ENCODE results near the gene TANGO6. TPM values are rescaled to one million over a fixed set of nuclear protein-coding genes. Genes with fewer than 3 reads are reported as not detected.

TANGO6 gene
- total RNA-seq (2014; rRNA removed; shearing (Covaris generic); ENCODE audit: low replicate concordance): 10.3 and 21.8 TPM in 2 replicates

- peak within 1 kb of the TSS; percentile 94 for H2AFZ ChIP-seq (ENCODE audit: low read length)
- peak within 1 kb of the TSS; percentile 63 for H3K27ac ChIP-seq (ENCODE audit: low read length)
- peak within 1 kb of the TSS; percentile 90 for H3K9ac ChIP-seq (ENCODE audit: low read length)
- H3K9me3 ChIP-seq (ENCODE audit: low read length): no peaks in the 10 kb centered on the region
- peak within 1 kb of the TSS; percentile 73 for H3K4me2 ChIP-seq (ENCODE audit: low read depth, low read length, poor library complexity, severe bottlenecking)
- peak within 1 kb of the TSS; percentile 87 for H3K4me3 ChIP-seq (ENCODE audit: low read length)
- no peaks in the 10 kb centered on the region for H3K36me3 ChIP-seq (ENCODE audit: insufficient read depth, low read length)
- H4K20me1 ChIP-seq (ENCODE audit: insufficient read depth, low read depth, low read length): no peaks in the 10 kb centered on the region
- peak; percentile 96 for DNase-seq
- no peaks in the 10 kb centered on the region for H3K27me3 ChIP-seq (ENCODE audit: low read length)
- peaks cover 14% of the 10 kb centered on the region for H3K4me1 ChIP-seq (ENCODE audit: low read length)
- no peaks in the 10 kb centered on the region for H3K9me2 ChIP-seq (replicated peaks; ENCODE audit: insufficient read depth, low read length)
- peaks cover 39% of the 10 kb centered on the region for H3K79me2 ChIP-seq (ENCODE audit: low read length)
These were observed at the start of gene TANGO6 for GRCh38 chr16:68843482-68844210. Gene TANGO6 (plus strand): TSS chr16:68843531. CDS start chr16:68843618, 87 bp downstream.

GRCh38 chr16:68798398-68798797 lies 44.9 kb upstream of the TANGO6 start:
- no peak for DNase-seq
- H3K4me3 ChIP-seq (ENCODE audit: low read length): no peak overlapping the region
- H3K27me3 ChIP-seq (ENCODE audit: low read length): no peaks in the 10 kb centered on the region
- no peak overlapping the region for H3K27ac ChIP-seq (ENCODE audit: low read length)
- H3K79me2 ChIP-seq (ENCODE audit: low read length): no peaks in the 10 kb centered on the region
- H3K4me1 ChIP-seq (ENCODE audit: low read length): no peaks in the 10 kb centered on the region
- no peak overlapping the region for H3K9ac ChIP-seq (ENCODE audit: low read length)
- no peak overlapping the region for H3K4me2 ChIP-seq (ENCODE audit: low read depth, low read length, poor library complexity, severe bottlenecking)
- H3K9me3 ChIP-seq (ENCODE audit: low read length): no peaks in the 10 kb centered on the region
- no peak overlapping the region for H2AFZ ChIP-seq (ENCODE audit: low read length)
- no peaks in the 10 kb centered on the region for H3K36me3 ChIP-seq (ENCODE audit: insufficient read depth, low read length)
- no peaks in the 10 kb centered on the region for H4K20me1 ChIP-seq (ENCODE audit: insufficient read depth, low read depth, low read length)
- H3K9me2 ChIP-seq (replicated peaks; ENCODE audit: insufficient read depth, low read length): no peaks in the 10 kb centered on the region

DNA sequence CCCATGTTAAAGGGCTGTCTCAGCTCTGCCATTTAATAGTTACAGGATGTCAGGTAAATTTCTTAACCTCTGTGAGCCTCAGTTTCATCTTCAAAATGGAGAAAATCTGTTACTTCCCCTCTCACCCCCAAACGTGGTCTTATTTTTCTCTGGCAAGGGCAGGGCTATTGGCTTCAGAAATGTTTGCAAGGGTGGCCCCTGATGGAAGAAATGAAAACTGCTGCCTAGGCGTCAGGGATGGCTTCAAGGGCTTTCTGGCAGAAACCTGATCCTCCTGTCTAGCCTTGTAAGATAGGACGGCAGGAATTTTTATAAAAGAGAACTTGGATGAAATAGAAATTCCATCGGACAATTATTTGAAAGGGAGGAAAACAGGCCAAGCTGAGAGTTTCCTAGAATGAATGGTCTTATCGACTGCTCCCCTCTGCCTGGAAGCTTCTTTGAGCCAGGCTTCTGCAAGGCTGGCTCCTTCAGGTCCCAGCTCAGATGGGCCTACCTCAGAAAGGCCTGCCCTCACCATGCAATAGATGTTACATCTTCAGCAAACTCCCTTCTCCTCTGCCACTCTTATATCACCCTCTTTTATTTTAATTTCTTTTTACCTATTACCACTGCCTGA lies 43.0 kb upstream of the TANGO6 start:
- peak; percentile 87 for DNase-seq
- no peak overlapping the region for H3K4me3 ChIP-seq (ENCODE audit: low read length)
- H3K4me2 ChIP-seq (ENCODE audit: low read depth, low read length, poor library complexity, severe bottlenecking): no peak overlapping the region
- H3K4me1 ChIP-seq (ENCODE audit: low read length): no peaks in the 10 kb centered on the region
- H3K36me3 ChIP-seq (ENCODE audit: insufficient read depth, low read length): no peaks in the 10 kb centered on the region
- H3K9ac ChIP-seq (ENCODE audit: low read length): no peak overlapping the region
- H3K27me3 ChIP-seq (ENCODE audit: low read length): no peaks in the 10 kb centered on the region
- H4K20me1 ChIP-seq (ENCODE audit: insufficient read depth, low read depth, low read length): no peaks in the 10 kb centered on the region
- no peak overlapping the region for H2AFZ ChIP-seq (ENCODE audit: low read length)
- H3K9me2 ChIP-seq (replicated peaks; ENCODE audit: insufficient read depth, low read length): no peaks in the 10 kb centered on the region
- no peaks in the 10 kb centered on the region for H3K9me3 ChIP-seq (ENCODE audit: low read length)
- H3K27ac ChIP-seq (ENCODE audit: low read length): no peak overlapping the region
- H3K79me2 ChIP-seq (ENCODE audit: low read length): no peaks in the 10 kb centered on the region

GRCh38 chr16:68802190-68802589 lies 41.1 kb upstream of the TANGO6 start:
- DNase-seq: no peak

GRCh38 chr16:68806422-68806821 lies 36.9 kb upstream of the TANGO6 start:
- no peak overlapping the region for H2AFZ ChIP-seq (ENCODE audit: low read length)
- H3K79me2 ChIP-seq (ENCODE audit: low read length): no peaks in the 10 kb centered on the region
- H3K9me2 ChIP-seq (replicated peaks; ENCODE audit: insufficient read depth, low read length): no peaks in the 10 kb centered on the region

More at GRCh38 chr16:68802190-68802589, 41.1 kb upstream of the TANGO6 start:
- Histone ChIP-seq H3K9me3 (ENCODE audit: low read length) (no peaks in the 10 kb centered on the region), H3K27ac (ENCODE audit: low read length) (no peak overlapping the region), H3K36me3 (ENCODE audit: insufficient read depth, low read length) (no peaks in the 10 kb centered on the region), H2AFZ (ENCODE audit: low read length) (no peak overlapping the region), H3K4me2 (ENCODE audit: low read depth, low read length, poor library complexity, severe bottlenecking) (no peak overlapping the region), H3K9me2 (replicated peaks; ENCODE audit: insufficient read depth, low read length) (no peaks in the 10 kb centered on the region), H3K27me3 (ENCODE audit: low read length) (no peaks in the 10 kb centered on the region), H3K4me1 (ENCODE audit: low read length) (no peaks in the 10 kb centered on the region), H3K4me3 (ENCODE audit: low read length) (no peak overlapping the region), H3K9ac (ENCODE audit: low read length) (no peak overlapping the region), H3K79me2 (ENCODE audit: low read length) (no peaks in the 10 kb centered on the region), H4K20me1 (ENCODE audit: insufficient read depth, low read depth, low read length) (no peaks in the 10 kb centered on the region)

GRCh38 chr16:68806981-68807380 lies 36.4 kb upstream of the TANGO6 start:
- Histone ChIP-seq H3K27ac (ENCODE audit: low read length) (no peak overlapping the region), H3K36me3 (ENCODE audit: insufficient read depth, low read length) (no peaks in the 10 kb centered on the region), H4K20me1 (ENCODE audit: insufficient read depth, low read depth, low read length) (no peaks in the 10 kb centered on the region), H3K4me1 (ENCODE audit: low read length) (no peaks in the 10 kb centered on the region), H3K79me2 (ENCODE audit: low read length) (no peaks in the 10 kb centered on the region), H3K9ac (ENCODE audit: low read length) (no peak overlapping the region), H3K9me2 (replicated peaks; ENCODE audit: insufficient read depth, low read length) (no peaks in the 10 kb centered on the region), H3K4me2 (ENCODE audit: low read depth, low read length, poor library complexity, severe bottlenecking) (no peak overlapping the region), H3K9me3 (ENCODE audit: low read length) (no peaks in the 10 kb centered on the region), H3K27me3 (ENCODE audit: low read length) (no peaks in the 10 kb centered on the region), H3K4me3 (ENCODE audit: low read length) (no peak overlapping the region), H2AFZ (ENCODE audit: low read length) (no peak overlapping the region)
- no peak for DNase-seq

More at GRCh38 chr16:68806422-68806821, 36.9 kb upstream of the TANGO6 start:
- DNase-seq: no peak
- no peaks in the 10 kb centered on the region for H3K4me1 ChIP-seq (ENCODE audit: low read length)
- H3K4me2 ChIP-seq (ENCODE audit: low read depth, low read length, poor library complexity, severe bottlenecking): no peak overlapping the region
- no peak overlapping the region for H3K27ac ChIP-seq (ENCODE audit: low read length)
- H3K27me3 ChIP-seq (ENCODE audit: low read length): no peaks in the 10 kb centered on the region
- H3K4me3 ChIP-seq (ENCODE audit: low read length): no peak overlapping the region
- no peaks in the 10 kb centered on the region for H3K9me3 ChIP-seq (ENCODE audit: low read length)
- no peaks in the 10 kb centered on the region for H4K20me1 ChIP-seq (ENCODE audit: insufficient read depth, low read depth, low read length)
- no peak overlapping the region for H3K9ac ChIP-seq (ENCODE audit: low read length)
- H3K36me3 ChIP-seq (ENCODE audit: insufficient read depth, low read length): no peaks in the 10 kb centered on the region

DNA sequence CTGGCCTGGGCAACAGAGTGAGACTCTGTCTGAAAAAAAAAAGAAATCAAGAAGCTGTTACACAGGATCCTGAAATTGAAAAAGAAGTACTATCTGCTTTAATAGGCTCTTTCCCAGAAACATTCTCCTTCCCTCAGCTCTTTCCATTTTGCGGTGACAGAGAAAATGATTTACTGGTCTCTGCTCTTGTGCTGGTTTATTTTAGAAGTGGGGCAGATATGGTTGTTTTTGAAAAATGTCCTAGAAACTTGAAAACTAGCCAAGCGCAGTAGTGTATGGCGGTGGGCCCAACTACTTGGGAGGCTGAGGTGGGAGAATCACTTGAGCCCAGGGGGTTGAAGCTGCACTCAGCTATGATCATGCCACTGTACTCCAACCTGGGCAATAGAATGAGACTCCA lies 28.8 kb upstream of the TANGO6 start:
- no peaks in the 10 kb centered on the region for H3K36me3 ChIP-seq (ENCODE audit: insufficient read depth, low read length)
- no peaks in the 10 kb centered on the region for H3K27me3 ChIP-seq (ENCODE audit: low read length)
- no peak overlapping the region for H3K4me2 ChIP-seq (ENCODE audit: low read depth, low read length, poor library complexity, severe bottlenecking)
- H3K27ac ChIP-seq (ENCODE audit: low read length): no peak overlapping the region
- no peak overlapping the region for H2AFZ ChIP-seq (ENCODE audit: low read length)
- H3K9me3 ChIP-seq (ENCODE audit: low read length): no peaks in the 10 kb centered on the region
- no peak for DNase-seq
- H3K9ac ChIP-seq (ENCODE audit: low read length): no peak overlapping the region
- no peak overlapping the region for H3K4me3 ChIP-seq (ENCODE audit: low read length)
- no peaks in the 10 kb centered on the region for H3K4me1 ChIP-seq (ENCODE audit: low read length)
- H3K79me2 ChIP-seq (ENCODE audit: low read length): no peaks in the 10 kb centered on the region
- H3K9me2 ChIP-seq (replicated peaks; ENCODE audit: insufficient read depth, low read length): no peaks in the 10 kb centered on the region
- no peaks in the 10 kb centered on the region for H4K20me1 ChIP-seq (ENCODE audit: insufficient read depth, low read depth, low read length)

GRCh38 chr16:68823401-68824135 lies 19.8 kb upstream of the TANGO6 start:
- no peak overlapping the region for H3K9ac ChIP-seq (ENCODE audit: low read length)
- H3K79me2 ChIP-seq (ENCODE audit: low read length): no peaks in the 10 kb centered on the region
- H3K9me3 ChIP-seq (ENCODE audit: low read length): no peaks in the 10 kb centered on the region
- H3K27ac ChIP-seq (ENCODE audit: low read length): no peak overlapping the region
- no peak overlapping the region for H2AFZ ChIP-seq (ENCODE audit: low read length)
- no peak for DNase-seq
- peaks cover 5% of the 10 kb centered on the region for H3K4me1 ChIP-seq (ENCODE audit: low read length)
- no peaks in the 10 kb centered on the region for H3K27me3 ChIP-seq (ENCODE audit: low read length)
- H3K9me2 ChIP-seq (replicated peaks; ENCODE audit: insufficient read depth, low read length): no peaks in the 10 kb centered on the region
- no peak overlapping the region for H3K4me2 ChIP-seq (ENCODE audit: low read depth, low read length, poor library complexity, severe bottlenecking)
- no peaks in the 10 kb centered on the region for H4K20me1 ChIP-seq (ENCODE audit: insufficient read depth, low read depth, low read length)
- H3K36me3 ChIP-seq (ENCODE audit: insufficient read depth, low read length): no peaks in the 10 kb centered on the region
- no peak overlapping the region for H3K4me3 ChIP-seq (ENCODE audit: low read length)

Data from Karpas-422 (cell line).